ELF-1 (cell line): ENCODE results near the gene GLOD5.

Experiments
- DNase-seq: peaks from one replicate; pipeline ENCODE4 v3.0.0-alpha.2; 2016; ENCODE audit warnings: low read depth, low spot score

The GLOD5 gene

DNA sequence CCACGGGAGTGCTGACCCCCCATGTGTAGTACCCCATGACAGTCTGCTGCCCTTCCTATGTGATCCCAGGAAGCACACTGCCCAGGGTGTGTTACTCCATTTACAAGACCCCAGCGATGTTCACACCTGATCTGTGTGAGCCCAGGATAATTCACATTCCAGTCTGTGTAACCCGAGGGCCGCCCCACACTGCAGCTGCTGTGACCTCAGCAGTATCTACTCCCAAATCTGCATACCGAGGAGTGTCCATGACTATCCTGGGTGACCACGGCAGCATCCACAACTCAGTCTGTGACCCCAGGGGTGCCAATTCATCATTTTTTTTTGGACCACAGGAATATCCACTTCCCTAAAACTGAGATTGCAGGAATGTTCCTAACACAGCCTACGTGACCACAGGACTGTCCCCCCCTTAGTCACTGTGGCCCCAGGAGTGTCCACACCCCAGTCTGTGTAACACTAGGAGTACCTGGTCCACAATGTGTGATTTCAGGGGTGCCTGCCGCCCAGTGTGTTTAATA, 7.8 kb upstream of the GLOD5 start:
- peak; percentile 38 for DNase-seq

- peak; percentile 56 for DNase-seq
Observed at GRCh38 chrX:48754238-48754637, 7.3 kb upstream of the GLOD5 start.

DNA sequence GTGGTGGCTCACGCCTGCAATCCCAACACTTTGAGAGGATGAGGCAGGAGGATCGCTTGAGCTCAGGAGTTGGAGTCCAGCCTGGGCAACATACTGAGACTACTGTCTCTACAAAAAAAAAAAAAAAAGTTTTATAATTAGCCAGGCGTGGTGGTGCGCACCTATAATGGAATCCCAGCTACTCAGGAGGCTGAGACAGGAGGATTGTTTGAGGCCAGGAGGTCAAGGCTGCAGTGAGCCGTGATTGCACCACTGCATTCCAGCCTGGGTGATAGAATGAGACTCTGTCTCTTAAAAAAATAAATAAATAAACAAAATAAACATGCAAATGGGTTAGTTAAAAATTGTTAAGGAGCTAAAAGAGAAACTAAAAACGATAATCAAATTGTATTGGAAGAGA, 7.7 kb downstream of the GLOD5 start:
- no peak for DNase-seq

DNA sequence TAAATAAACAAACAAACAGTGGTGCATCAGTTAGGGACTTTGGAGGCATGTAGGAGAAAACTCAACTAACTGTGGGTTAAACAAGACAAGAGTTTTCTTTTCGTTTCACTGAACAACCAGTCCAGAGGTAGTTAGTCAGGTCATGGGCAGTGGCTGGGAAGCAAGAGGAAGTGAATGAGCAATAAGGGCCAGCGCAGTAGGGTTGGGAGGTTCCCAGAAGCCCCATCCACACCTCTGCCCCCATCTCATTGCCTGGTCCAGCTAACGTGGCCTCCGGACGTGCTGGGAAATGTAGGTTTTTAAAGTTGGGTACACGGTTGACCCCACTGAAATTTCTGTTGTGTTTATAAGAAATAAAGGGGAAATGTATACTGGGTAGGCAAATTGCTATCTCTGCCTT, 8.7 kb downstream of the GLOD5 start:
- DNase-seq = no peak

GRCh38 chrX:48772602-48773001, 11.1 kb downstream of the GLOD5 start:
- DNase-seq = no peak

DNA sequence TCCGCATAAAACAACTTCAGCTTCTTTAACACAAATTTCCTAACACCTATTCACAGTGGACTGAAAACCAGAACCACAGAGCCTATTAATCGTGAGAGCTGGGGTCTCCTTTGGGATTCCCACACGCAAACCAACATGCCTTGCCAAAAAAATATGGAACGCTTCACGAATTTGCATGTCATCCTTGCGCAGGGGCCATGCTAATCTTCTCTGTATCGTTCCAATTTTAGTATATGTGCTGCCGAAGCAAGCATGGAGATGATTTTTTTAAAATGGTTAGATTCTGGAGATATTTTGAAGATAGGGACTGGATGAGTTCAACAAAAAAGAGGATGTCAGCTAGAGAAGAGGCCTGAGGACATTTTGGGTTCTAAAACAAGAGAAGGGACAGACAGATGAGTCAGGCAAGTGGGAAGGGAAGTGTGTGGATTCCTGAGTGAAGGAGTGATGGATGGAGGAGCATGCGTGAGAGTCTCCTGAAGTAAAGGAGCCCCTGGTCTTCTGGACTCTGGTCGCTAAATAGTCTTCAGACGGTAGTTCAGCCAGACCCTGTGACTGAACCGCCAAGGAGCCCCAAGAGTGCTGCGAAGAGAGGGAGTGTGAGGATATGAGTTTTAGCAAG, 15.4 kb downstream of the GLOD5 start:
- DNase-seq = peak; percentile 68

DNA sequence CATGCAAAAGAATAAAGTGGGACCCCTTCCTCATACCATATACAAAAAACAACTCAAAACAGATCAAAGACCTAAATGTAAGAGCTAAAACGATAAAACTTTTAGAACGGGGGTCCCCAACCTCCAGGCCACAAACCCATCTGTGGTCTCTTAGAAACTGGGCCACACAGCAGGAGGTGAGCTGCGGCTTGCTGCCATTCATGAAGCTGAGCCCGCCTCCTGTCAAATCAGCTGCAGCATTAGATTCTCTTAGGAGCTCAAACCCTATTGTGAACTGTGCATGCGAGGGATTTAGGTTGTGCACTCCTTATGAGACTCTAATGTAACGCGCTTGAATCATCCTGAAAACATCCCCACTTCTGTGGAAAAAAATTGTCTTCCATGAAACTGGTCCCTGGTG, 17.9 kb downstream of the GLOD5 start:
- no peak for DNase-seq

DNA sequence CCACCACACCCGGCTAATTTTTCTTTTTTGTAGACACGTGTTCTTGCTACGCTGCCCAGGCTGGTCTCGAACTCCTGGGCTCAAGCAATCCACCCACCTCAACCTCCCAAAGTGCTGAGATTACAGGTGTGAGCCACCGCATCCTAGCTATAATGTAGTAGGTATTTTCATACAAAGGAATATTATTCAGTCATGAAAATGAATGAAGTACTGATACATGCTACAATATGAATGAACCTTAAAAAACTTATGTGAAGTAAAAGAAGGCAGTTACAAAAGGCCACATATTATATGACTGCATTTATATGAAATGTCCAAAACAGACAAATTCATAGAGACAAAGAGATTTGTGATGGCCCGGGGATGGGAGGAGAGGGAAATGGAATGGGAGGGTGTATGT, 20.2 kb downstream of the GLOD5 start:
- no peak for DNase-seq

DNA sequence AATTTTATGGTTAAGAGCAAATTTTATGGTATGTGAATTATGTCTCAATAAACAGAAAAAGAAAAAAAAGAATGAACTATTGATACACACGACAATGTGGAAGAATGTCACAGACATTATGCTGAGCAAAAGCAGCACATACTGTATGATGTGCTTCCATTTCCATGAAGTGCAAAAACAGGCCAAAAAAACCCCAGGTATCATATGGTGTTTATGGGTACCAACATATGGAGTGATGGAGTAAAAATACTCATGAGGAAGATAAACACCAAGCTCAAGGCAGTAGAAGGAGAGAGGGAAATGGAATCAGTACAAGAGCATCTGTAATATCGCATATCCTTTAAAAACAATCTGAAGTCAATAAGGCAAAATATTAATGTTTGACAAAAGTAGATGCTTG, 20.7 kb downstream of the GLOD5 start:
- no peak for DNase-seq

GRCh38 chrX:48782795-48783194, 21.2 kb downstream of the GLOD5 start:
- no peak for DNase-seq

DNA sequence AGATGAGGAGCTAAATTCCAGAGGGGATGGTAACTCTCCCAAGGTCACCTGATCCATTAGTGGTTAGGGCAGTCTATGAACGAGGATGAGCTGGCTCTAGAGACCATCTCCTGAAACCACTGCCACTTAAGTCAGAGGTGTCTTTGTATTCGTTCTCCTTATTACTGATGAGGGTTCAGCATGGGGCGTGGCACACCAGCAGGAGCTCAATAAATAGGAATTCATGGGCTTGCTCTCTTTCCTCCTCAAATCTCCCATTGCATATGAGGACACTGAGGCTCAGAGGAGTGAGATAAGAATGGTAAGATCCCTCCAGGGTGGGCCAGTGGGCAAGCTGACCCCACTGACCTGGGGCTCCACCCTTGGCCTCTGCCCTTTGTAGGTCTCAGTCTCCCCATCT, 23.2 kb downstream of the GLOD5 start:
- DNase-seq = no peak

GRCh38 chrX:48785186-48785539, 23.6 kb downstream of the GLOD5 start:
- no peak for DNase-seq

GRCh38 chrX:48785540-48786214, 24.1 kb downstream of the GLOD5 start:
- no peak for DNase-seq

DNA sequence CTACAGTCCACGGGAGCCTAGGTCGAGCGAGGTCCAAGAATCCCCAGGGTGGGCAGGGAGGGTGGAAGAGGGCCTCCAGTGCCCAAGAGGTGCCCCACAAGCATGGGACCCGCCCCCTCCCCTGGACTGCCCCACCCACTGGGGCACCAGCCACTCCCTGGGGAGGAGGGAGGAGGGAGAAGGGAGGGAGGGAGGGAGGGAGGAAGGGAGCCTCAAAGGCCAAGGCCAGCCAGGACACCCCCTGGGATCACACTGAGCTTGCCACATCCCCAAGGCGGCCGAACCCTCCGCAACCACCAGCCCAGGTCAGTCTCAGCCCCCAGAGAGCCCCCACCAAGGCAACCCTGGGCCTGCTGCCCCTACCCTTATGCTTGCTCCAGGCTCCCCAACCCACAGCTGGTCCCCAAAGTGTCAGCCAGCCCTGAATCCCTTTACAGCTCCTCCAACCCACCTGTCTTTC, 24.8 kb downstream of the GLOD5 start, which contains the start of gene GATA1:
Gene GATA1, plus strand, starts transcription at position 250 of the 460 bp plus-strand sequence. CDS start 4,520 bp downstream, outside the sequence.
- DNase-seq = no peak

GRCh38 chrX:48786825-48787504, 25.4 kb downstream of the GLOD5 start:
- DNase-seq = no peak

DNA sequence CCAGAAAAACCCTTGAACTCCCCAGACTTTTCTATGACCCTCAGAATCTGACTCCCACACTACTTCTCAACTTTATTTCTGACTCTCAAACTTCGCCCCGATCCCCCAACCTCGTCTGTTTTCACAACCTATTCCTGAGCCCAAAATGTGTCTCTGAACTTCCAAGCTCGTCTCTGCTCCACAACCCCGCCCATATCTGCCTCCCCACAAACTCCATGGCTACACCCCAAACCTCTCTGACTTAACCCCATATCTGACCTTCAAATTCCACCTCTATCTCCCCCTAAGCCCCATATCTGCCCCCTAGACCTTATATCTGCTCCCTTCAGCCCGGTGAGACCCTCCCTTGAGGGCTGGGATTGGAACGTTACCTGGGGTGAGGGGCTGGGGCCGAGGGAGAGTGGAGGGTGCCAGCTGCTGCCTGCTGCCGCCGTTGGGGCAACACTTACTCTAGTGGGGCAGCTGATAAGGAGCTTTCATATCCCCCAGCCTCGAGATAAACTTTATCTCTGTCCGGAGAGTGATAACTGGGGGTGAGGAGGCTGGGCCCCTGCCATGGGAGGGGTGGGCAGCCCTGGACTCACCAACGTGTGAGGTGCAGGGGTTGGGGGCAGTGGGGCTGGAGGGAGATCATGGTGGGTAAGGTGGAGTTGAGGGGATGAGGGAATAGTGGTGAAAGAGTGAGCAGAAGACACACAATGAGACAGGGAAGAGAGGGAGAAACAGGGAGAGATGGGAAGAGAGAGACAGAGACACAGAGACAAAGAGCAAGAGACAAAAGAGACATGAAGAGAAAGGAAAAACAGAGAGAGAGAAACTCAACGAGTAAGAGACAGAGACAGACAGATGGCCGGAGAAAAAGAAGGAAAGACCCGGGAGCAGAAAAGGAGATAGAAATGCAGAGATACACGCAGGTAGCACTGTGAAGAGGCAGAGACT, 26.2 kb downstream of the GLOD5 start:
- DNase-seq = no peak

GRCh38 chrX:48789366-48790220, 28.0 kb downstream of the GLOD5 start:
- DNase-seq = no peak

DNA sequence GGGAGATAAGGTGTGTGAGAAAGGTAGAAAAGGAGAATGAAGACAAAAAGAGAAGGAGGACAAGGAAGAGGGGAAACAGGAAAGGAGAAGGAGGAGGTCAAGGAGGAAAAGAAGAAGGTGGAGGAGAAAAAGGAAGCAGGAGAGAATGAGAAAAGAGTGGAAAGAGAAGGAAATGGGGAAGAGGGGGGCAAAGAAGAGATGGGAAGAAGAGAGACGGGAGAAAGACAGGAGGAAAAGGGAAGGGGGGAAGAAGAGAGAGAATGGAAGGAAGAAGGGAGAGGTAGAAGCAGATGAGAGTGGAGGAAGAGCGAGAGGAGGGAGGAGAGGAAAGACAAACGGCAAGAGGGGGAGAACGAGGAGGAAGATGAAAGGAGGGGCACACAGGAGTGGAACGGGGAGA, 28.9 kb downstream of the GLOD5 start:
- DNase-seq = no peak

- DNase-seq = no peak
Observed at GRCh38 chrX:48791063-48791820, 29.7 kb downstream of the GLOD5 start.

DNA sequence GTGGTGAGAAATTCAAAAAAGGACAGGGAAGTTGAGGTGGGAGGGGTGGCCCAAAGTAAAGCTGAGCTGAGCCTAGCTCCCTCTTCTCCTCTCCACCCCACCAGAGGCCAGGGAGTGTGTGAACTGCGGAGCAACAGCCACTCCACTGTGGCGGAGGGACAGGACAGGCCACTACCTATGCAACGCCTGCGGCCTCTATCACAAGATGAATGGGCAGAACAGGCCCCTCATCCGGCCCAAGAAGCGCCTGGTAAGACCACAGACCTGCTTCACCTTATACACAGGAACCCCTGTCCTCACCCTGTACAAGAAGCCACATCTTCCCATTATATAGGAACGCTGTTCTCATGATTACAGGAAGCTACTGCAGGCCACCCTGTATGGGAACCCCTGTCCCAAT, 30.7 kb downstream of the GLOD5 start:
- DNase-seq = no peak
